Body of pancreas (tissue), 4 donors: Measurements from ENCODE around the gene NR4A1. TPM values are rescaled to one million over a fixed set of nuclear protein-coding genes. Genes with fewer than 3 reads are reported as not detected.

Source experiments
- ATAC-seq: fragments of 150-250 bp; one replicate; pipeline ENCODE4 v1.9.1; 2016
- DNase-seq, 4 donors: peaks; one replicate each; pipeline ENCODE4 v3.0.0-alpha.2; 2019
- H3K27ac ChIP-seq, 4 donors: fragments of 200-600 bp; sonication (generic); 1 replicate in 3 of 4; 2 replicates in 1 of 4; pipeline versions ENCODE4 v1.5.1 to v1.6.1; 2016 to 2019; ENCODE audit warnings: mild to moderate bottlenecking in 1 of 4, mixed read lengths in 1 of 4, moderate library complexity in 1 of 4
- H3K27me3 ChIP-seq, 2 donors: fragments of 200-600 bp; sonication (generic); one replicate each; pipeline ENCODE4 v1.6.0; 2016; ENCODE audit warnings: mild to moderate bottlenecking in 1 of 2
- H3K36me3 ChIP-seq, 2 donors: fragments of 200-600 bp; sonication (generic); replicated peaks in 1 of 2; 2 replicates each; pipeline ENCODE4 v1.5.1; 2016; ENCODE audit warnings: low read depth in 2 of 2; ENCODE audit not compliant: insufficient read depth in 1 of 2
- H3K4me1 ChIP-seq: fragments of 200-600 bp; sonication (generic); one replicate; pipeline ENCODE4 v1.6.0; 2016
- H3K4me3 ChIP-seq, 2 donors: fragments of 200-600 bp; sonication (generic); 1 replicate in 1 of 2; 2 replicates in 1 of 2; pipeline ENCODE4 v1.5.1; 2016 to 2019
- H3K9me3 ChIP-seq, 3 donors: fragments of 200-600 bp; sonication (generic); 1 replicate in 2 of 3; 2 replicates in 1 of 3; pipeline ENCODE4 v1.5.1; 2016
- CTCF ChIP-seq, 7 experiments: fragments of 450-650 bp in 4 of 7; fragments of 200-600 bp in 3 of 7; sonication (generic) in 3 of 7; IDR thresholded peaks; one replicate each; pipeline ENCODE4 v1.5.1; 2016 to 2019; ENCODE audit warnings: antibody characterized with exemption in 7 of 7
- POLR2A ChIP-seq, 3 donors: fragments of 450-650 bp; IDR thresholded peaks; one replicate each; pipeline ENCODE4 v1.6.1; 2016; ENCODE audit warnings: antibody characterized with exemption in 3 of 3, mild to moderate bottlenecking in 2 of 3
- WGBS, 2 donors: methylation state at CpG; one replicate each; pipeline ENCODE4 v1.1.5; 2017; 5-methylcytosine and 5-hydroxymethylcytosine counted together
- intact Hi-C: fragments of 100-400 bp; cut with DNase I; formaldehyde crosslinking; loops from one replicate; pipeline ENCODE4 v1.15.1; 2023
- total RNA-seq, 2 donors: library from RNA; depleted of rRNA; stranded (reverse); fragments of >200 nt; gene quantifications; one replicate each; pipeline ENCODE4 v1.1.0, GENCODE V29; 2016

The NR4A1 gene
- total RNA-seq, 2 donors from 2014 or later: 36.6 to 253 TPM

GRCh38 chr12:52083638-52083996, 32.4 kb downstream of the NR4A1 start:
- no peak for TF ChIP-seq CTCF (IDR thresholded peaks at IDR 0.05)
- no peak for TF ChIP-seq POLR2A (IDR thresholded peaks at IDR 0.05)
- Histone ChIP-seq H3K27me3 (no peaks in the 10 kb centered on the region), H3K36me3 (peaks cover 0 to 2% of the 10 kb centered on the region in 2 donors), H3K4me3 (no peak overlapping the region), H3K27ac (no peak overlapping the region), H3K4me1 (no peaks in the 10 kb centered on the region), H3K9me3 (no peaks in the 10 kb centered on the region)
- intact Hi-C loops: loop anchor here (5.0 kb wide), 2 partner anchors 39 to 56 kb away; no protein-coding TSS in a partner anchor
- DNase-seq (no peak), ATAC-seq (no peak)
- 0 to 2% methylated on average over 2 of the region's 2 CpGs for WGBS, 2 donors

GRCh38 chr12:52084491-52085231, 33.4 kb downstream of the NR4A1 start:
- TF ChIP-seq CTCF (IDR thresholded peaks at IDR 0.05) (no peak), POLR2A (IDR thresholded peaks at IDR 0.05) (no peak)

GRCh38 chr12:52085682-52086180, 34.5 kb downstream of the NR4A1 start:
- Histone ChIP-seq H3K27me3 (no peaks in the 10 kb centered on the region), H3K4me3 (no peak overlapping the region), H3K4me1 (no peaks in the 10 kb centered on the region), H3K36me3 (no peaks in the 10 kb centered on the region), H3K27ac (no peak overlapping the region), H3K9me3 (no peaks in the 10 kb centered on the region)
- DNase-seq (no peak), ATAC-seq (no peak)
- TF ChIP-seq POLR2A (IDR thresholded peaks at IDR 0.05): no peak
- no peak for TF ChIP-seq CTCF (IDR thresholded peaks at IDR 0.05)
- WGBS, 2 donors: 80 to 90% methylated on average over 6 of the region's 6 CpGs
- intact Hi-C loops: no loop called here

More at GRCh38 chr12:52084491-52085231, 33.4 kb downstream of the NR4A1 start:
- WGBS, 2 donors: 77 to 78% methylated on average over 9 of the region's 9 CpGs
- H3K27ac ChIP-seq: no peak overlapping the region
- no peaks in the 10 kb centered on the region for H3K36me3 ChIP-seq
- no peaks in the 10 kb centered on the region for H3K4me1 ChIP-seq
- ATAC-seq: no peak
- no peak overlapping the region for H3K4me3 ChIP-seq
- no peaks in the 10 kb centered on the region for H3K27me3 ChIP-seq
- H3K9me3 ChIP-seq: no peaks in the 10 kb centered on the region
- intact Hi-C loops: loop anchor here (5.0 kb wide), 2 partner anchors 38 to 57 kb away; no protein-coding TSS in a partner anchor
- DNase-seq: no peak

- TF ChIP-seq CTCF (IDR thresholded peaks at IDR 0.05): no peak
- no peak for TF ChIP-seq POLR2A (IDR thresholded peaks at IDR 0.05)
- Histone ChIP-seq H3K9me3 (no peaks in the 10 kb centered on the region), H3K4me1 (peaks cover 2% of the 10 kb centered on the region), H3K27me3 (no peaks in the 10 kb centered on the region), H3K4me3 (no peak overlapping the region), H3K27ac (no peak overlapping the region), H3K36me3 (no peaks in the 10 kb centered on the region)
- intact Hi-C loops: no loop called here
- ATAC-seq: no peak
- DNase-seq: no peak
- WGBS, 2 donors: 54 to 60% methylated on average over 9 of the region's 9 CpGs
Observed at GRCh38 chr12:52086366-52086765, 35.1 kb downstream of the NR4A1 start.
